HepG2 (cell line): Measurements from ENCODE around the gene RPE. TPM values are rescaled to one million over a fixed set of nuclear protein-coding genes. Genes with fewer than 3 reads are reported as not detected.

Experiments used
- AGO2 ChIP-seq: fragments of 200-400 bp; formaldehyde crosslinking; optimal IDR thresholded peaks from 2 replicates; pipeline ENCODE3; 2017; ENCODE audit warnings: mild to moderate bottlenecking, low read depth, low read length, moderate library complexity
- BCL6 ChIP-seq: IDR thresholded peaks from 2 replicates; pipeline ENCODE4 v1.6.1; 2016; ENCODE audit warnings: missing genetic modification reagents, missing compliant biosample characterization
- CCDC6 ChIP-seq: sonication (generic); formaldehyde crosslinking; IDR thresholded peaks from 2 replicates; pipeline ENCODE4 v1.8.1; 2022; ENCODE audit warnings: mild to moderate bottlenecking, missing genetic modification reagents, moderate library complexity
- HNF1B ChIP-seq: sonication (generic); formaldehyde crosslinking; IDR thresholded peaks from 2 replicates; pipeline ENCODE4 v1.5.1; 2020; ENCODE audit warnings: mild to moderate bottlenecking, moderate library complexity, missing genetic modification reagents
- MXD1 ChIP-seq: sonication (generic); formaldehyde crosslinking; IDR thresholded peaks from 2 replicates; pipeline ENCODE4 v1.4.0; 2020; ENCODE audit warnings: mild to moderate bottlenecking, missing genetic modification reagents
- PHF5A ChIP-seq: IDR thresholded peaks from one replicate; pipeline ENCODE4 v1.6.1; 2018; ENCODE audit warnings: low read depth, missing genetic modification reagents; ENCODE audit not compliant: unreplicated experiment
- POLR2G ChIP-seq: fragments of 200-400 bp; formaldehyde crosslinking; IDR thresholded peaks from 2 replicates; pipeline ENCODE4 v1.6.1; 2018; ENCODE audit warnings: mild to moderate bottlenecking, low read depth, low read length, moderate library complexity
- REXO4 ChIP-seq: sonication (generic); formaldehyde crosslinking; IDR thresholded peaks from 2 replicates; pipeline ENCODE4 v1.8.0; 2022; ENCODE audit warnings: missing genetic modification reagents, mild to moderate bottlenecking, borderline replicate concordance
- SOX13 ChIP-seq, 3 experiments: fragments of 450-650 bp in 1 of 3; sonication (generic) in 1 of 3; formaldehyde crosslinking in 1 of 3; IDR thresholded peaks in 2 of 3; conservative IDR thresholded peaks in 1 of 3; 2 replicates each; pipeline versions ENCODE4 v1.5.0 to v1.6.1; 2016 to 2020; ENCODE audit warnings: antibody characterized with exemption in 1 of 3, mild to moderate bottlenecking in 1 of 3, missing compliant biosample characterization in 1 of 3, missing genetic modification reagents in 1 of 3, moderate library complexity in 1 of 3
- SP140L ChIP-seq: sonication (generic); formaldehyde crosslinking; IDR thresholded peaks from 2 replicates; pipeline ENCODE4 v1.4.0; 2020; ENCODE audit warnings: missing genetic modification reagents, borderline replicate concordance
- STAT6 ChIP-seq: sonication (generic); formaldehyde crosslinking; IDR thresholded peaks from 2 replicates; pipeline ENCODE4 v1.4.0; 2020; ENCODE audit warnings: missing genetic modification reagents, mild to moderate bottlenecking, borderline replicate concordance
- THAP7 ChIP-seq: sonication (generic); formaldehyde crosslinking; IDR thresholded peaks from 2 replicates; pipeline ENCODE4 v1.8.1; 2023; ENCODE audit warnings: mild to moderate bottlenecking, missing genetic modification reagents
- ZFAT ChIP-seq: sonication (generic); formaldehyde crosslinking; conservative IDR thresholded peaks from 2 replicates; pipeline ENCODE4 v1.8.1; 2023; ENCODE audit warnings: missing genetic modification reagents, inconsistent platforms
- ZFYVE20 ChIP-seq: sonication (generic); formaldehyde crosslinking; IDR thresholded peaks from 2 replicates; pipeline ENCODE4 v1.8.0; 2023; ENCODE audit warnings: low read depth, mild to moderate bottlenecking, moderate library complexity, missing genetic modification reagents, borderline replicate concordance
- ZNF264 ChIP-seq: sonication (generic); formaldehyde crosslinking; IDR thresholded peaks from 2 replicates; pipeline ENCODE4 v1.4.0; 2020; ENCODE audit warnings: missing genetic modification reagents
- ZNF326 ChIP-seq: sonication (generic); formaldehyde crosslinking; IDR thresholded peaks from 2 replicates; pipeline ENCODE4 v1.4.0; 2020; ENCODE audit warnings: missing genetic modification reagents, borderline replicate concordance
- ZNF44 ChIP-seq: sonication (generic); formaldehyde crosslinking; IDR thresholded peaks from 2 replicates; pipeline ENCODE4 v1.5.1; 2020; ENCODE audit warnings: mild to moderate bottlenecking, missing genetic modification reagents
- ZNF550 ChIP-seq: sonication (generic); formaldehyde crosslinking; IDR thresholded peaks from 2 replicates; pipeline ENCODE4 v1.4.0; 2020; ENCODE audit warnings: mild to moderate bottlenecking, missing genetic modification reagents, borderline replicate concordance
- ZNF614 ChIP-seq: IDR thresholded peaks from 2 replicates; pipeline ENCODE4 v1.6.1; 2018; ENCODE audit warnings: missing biosample characterization, missing genetic modification reagents, inconsistent platforms, borderline replicate concordance
- ZNF83 ChIP-seq: sonication (generic); formaldehyde crosslinking; IDR thresholded peaks from 2 replicates; pipeline ENCODE4 v1.4.0; 2020; ENCODE audit warnings: missing genetic modification reagents, mild to moderate bottlenecking, borderline replicate concordance
- polyA plus RNA-seq, 8 experiments: library from polyadenylated mRNA; depleted of rRNA in 3 of 8; stranded (reverse) in 7 of 8; unstranded in 1 of 8; fragments of >200 nt; fragmentation: Illumina TruSeq in 4 of 8; extraction: Trizol in 4 of 8; gene quantifications; 2 replicates each; pipeline versions ENCODE4 v1.2.1 to v1.2.3, GENCODE V29; 2011 to 2016; ENCODE audit warnings: low read depth in 4 of 8, missing spikeins in 1 of 8, mixed read lengths in 1 of 8; ENCODE audit not compliant: insufficient read depth in 1 of 8
- total RNA-seq, 5 experiments: library from RNA; depleted of rRNA; stranded (reverse); fragments of >200 nt; fragmentation: Illumina TruSeq; extraction: Trizol; gene quantifications; 2 replicates each; pipeline ENCODE4 v1.2.3, GENCODE V29; 2016; ENCODE audit warnings: low read depth in 1 of 5

RPE gene
- total and polyA plus RNA-seq, 2 of the 13 experiments (the other 11 are each of a cell fraction or from before 2014, with no cell fraction given), result 72.3 to 107 TPM

GRCh38 chr2:210002158-210003157 lies at the start of gene RPE (continued):
- TF ChIP-seq ZNF44 (CRISPR knock-in tag) (0 out of 2 replicates have a peak, but pooled peaks have one; percentile 85), CCDC6 (CRISPR knock-in tag) (peak; percentile 70; the same call in 1 of the 2 replicates), BCL6 (CRISPR knock-in tag) (peak; percentile 37), PHF5A (peak; percentile 25), SP140L (CRISPR knock-in tag) (no peak), HNF1B (peak; percentile 0; the same call in 1 of the 2 replicates), ZNF550 (CRISPR knock-in tag) (0 out of 2 replicates have a peak, but pooled peaks have one; percentile 45), POLR2G (peak; percentile 86), STAT6 (peak; percentile 77; the same call in 1 of the 2 replicates), MXD1 (peak; percentile 91; the same call in 1 of the 2 replicates), AGO2 (peak; percentile 65), ZNF264 (peak; percentile 58; the same call in 1 of the 2 replicates), ZNF614 (CRISPR knock-in tag) (peak; percentile 64; the same call in 1 of the 2 replicates), ZFAT (CRISPR knock-in tag) (no peak), SOX13 (IDR thresholded peaks at IDR 0.05) (no peak), SOX13 (CRISPR knock-in tag; conservative IDR thresholded peaks at IDR 0.05 in 1 of 2, IDR thresholded peaks at IDR 0.05 in 1 of 2) (peak in 1 of 2 experiments; percentile 36; a peak in 1 of 4 replicates), REXO4 (CRISPR knock-in tag) (no peak), ZNF83 (CRISPR knock-in tag) (no peak), ZNF326 (CRISPR knock-in tag) (no peak), THAP7 (CRISPR knock-in tag) (peak; percentile 89), ZFYVE20 (CRISPR knock-in tag) (0 out of 2 replicates have a peak, but pooled peaks have one; percentile 40)
